Stimulated activated naive CD8-positive, alpha-beta T cell treated with anti-CD3 and anti-CD28 coated beads, Interleukin-15, Interleukin-2, amounts not matched to agents 100 ng/mL and 50 ng/mL, for 24 hours (primary cell): ENCODE results near the gene ENG.

Source experiments
- H3K27ac Mint-ChIP-seq: one replicate; pipeline ENCODE4 v1.8.0; 2021; ENCODE audit warnings: mild to moderate bottlenecking, mixed read lengths
- H3K27me3 Mint-ChIP-seq: one replicate; pipeline ENCODE4 v1.8.0; 2021; ENCODE audit warnings: mixed read lengths
- H3K36me3 Mint-ChIP-seq: one replicate; pipeline ENCODE4 v1.8.0; 2021; ENCODE audit warnings: low read depth, mixed read lengths
- H3K4me1 Mint-ChIP-seq: one replicate; pipeline ENCODE4 v1.8.0; 2021; ENCODE audit warnings: low read depth, mixed read lengths
- H3K4me3 Mint-ChIP-seq: one replicate; pipeline ENCODE4 v1.8.0; 2021; ENCODE audit warnings: mild to moderate bottlenecking, mixed read lengths
- H3K9me3 Mint-ChIP-seq: one replicate; pipeline ENCODE4 v1.8.0; 2021; ENCODE audit warnings: mixed read lengths

The ENG gene

DNA sequence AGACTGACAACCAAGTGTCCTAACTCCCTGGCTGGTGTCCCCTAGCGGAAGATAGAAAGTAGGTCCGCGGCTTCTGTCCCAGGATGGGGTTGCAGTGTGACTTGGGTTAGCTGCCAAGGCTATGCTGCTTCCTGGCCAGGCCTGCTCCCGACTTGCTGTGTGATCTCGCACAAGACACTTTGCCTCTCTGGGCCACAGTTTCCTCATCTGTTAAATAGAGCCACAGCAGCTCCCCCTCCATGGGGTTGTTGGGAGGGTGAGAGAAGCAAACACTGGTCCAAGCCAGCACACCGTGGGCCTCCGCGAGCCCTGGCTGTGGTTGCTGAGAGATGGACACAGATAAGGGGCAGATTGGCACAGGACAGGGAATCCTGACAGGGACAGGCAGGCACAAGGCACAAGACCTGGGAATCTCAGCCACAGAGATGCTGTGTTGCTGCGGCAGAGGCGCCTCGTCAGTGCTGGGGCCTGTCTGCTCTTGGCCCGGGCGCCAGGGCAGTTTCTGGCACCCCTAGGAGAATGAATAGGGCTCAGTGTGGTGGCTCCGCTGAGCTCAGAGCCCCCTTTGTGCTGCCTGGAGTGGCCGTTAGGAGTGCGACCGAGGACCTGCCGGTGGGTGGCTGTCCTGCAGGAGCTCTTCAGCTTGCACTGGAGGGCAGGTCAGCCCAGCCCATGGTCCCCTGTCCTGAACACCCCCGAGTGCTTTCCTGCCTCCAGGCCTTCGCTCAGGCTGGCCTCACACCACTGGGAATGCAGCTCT, 74.2 kb downstream of the ENG start:
- no peaks in the 10 kb centered on the region for H3K9me3 Mint-ChIP-seq
- H3K4me3 Mint-ChIP-seq = no peak overlapping the region
- no peaks in the 10 kb centered on the region for H3K27me3 Mint-ChIP-seq
- peaks cover 5% of the 10 kb centered on the region for H3K36me3 Mint-ChIP-seq
- peaks cover 83% of the 10 kb centered on the region for H3K4me1 Mint-ChIP-seq
- peak overlapping the region; percentile 99 for H3K27ac Mint-ChIP-seq

GRCh38 chr9:127779136-127779981, 75.1 kb downstream of the ENG start:
- Mint-ChIP-seq H3K36me3 (peaks cover 7% of the 10 kb centered on the region), H3K27me3 (no peaks in the 10 kb centered on the region), H3K27ac (peak overlapping the region; percentile 99), H3K9me3 (no peaks in the 10 kb centered on the region), H3K4me3 (peak overlapping the region; percentile 98), H3K4me1 (peaks cover 78% of the 10 kb centered on the region)

DNA sequence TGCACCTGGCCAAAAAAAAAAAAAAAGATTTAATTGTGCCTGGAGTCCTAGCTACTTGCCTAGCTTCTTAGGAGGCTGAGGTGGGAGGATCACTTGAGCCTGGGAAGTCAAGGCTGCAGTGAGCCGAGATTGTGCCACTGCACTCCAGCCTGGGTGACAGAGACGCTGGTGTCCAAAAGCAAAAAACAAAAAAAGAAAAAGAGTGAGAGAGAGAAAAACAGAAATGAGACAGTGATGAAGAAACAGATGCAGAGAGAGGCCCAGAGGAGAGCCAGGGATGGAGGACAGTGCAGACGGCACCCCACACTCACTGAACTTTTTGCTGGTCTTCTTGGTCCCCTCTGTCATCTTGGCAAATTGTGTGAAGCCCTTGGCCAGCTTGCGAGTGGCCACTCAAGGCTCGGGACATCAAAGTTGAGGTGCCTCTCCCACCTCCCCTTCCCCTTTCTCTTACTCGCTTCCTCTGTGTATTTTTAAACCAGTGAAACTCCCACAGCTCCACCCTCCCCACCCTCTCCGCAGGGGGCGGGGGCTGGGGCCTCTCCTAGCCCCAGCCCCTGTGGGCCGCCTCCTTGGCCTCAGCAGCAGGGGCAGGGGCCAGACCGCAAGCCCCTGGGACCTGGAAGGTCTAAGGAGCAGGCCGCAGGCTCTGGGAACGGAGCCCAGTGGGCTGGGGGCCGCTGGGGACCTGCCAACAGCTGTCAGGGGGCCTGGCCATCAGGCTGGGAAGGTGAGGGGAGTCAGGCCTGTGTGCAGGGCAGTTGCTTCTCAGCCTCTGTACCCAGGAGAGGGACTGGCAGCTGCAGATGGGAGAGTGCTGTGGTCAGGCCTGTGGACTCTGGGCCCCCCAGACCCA, 76.0 kb downstream of the ENG start, which contains the start of gene SH2D3C:
TSS of gene SH2D3C (minus strand) at position 387 of the 856 bp plus-strand sequence. CDS start at position 348, 39 bp downstream.
- Mint-ChIP-seq H3K4me1 (peaks cover 76% of the 10 kb centered on the region), H3K9me3 (no peaks in the 10 kb centered on the region), H3K36me3 (peaks cover 12% of the 10 kb centered on the region)

DNA sequence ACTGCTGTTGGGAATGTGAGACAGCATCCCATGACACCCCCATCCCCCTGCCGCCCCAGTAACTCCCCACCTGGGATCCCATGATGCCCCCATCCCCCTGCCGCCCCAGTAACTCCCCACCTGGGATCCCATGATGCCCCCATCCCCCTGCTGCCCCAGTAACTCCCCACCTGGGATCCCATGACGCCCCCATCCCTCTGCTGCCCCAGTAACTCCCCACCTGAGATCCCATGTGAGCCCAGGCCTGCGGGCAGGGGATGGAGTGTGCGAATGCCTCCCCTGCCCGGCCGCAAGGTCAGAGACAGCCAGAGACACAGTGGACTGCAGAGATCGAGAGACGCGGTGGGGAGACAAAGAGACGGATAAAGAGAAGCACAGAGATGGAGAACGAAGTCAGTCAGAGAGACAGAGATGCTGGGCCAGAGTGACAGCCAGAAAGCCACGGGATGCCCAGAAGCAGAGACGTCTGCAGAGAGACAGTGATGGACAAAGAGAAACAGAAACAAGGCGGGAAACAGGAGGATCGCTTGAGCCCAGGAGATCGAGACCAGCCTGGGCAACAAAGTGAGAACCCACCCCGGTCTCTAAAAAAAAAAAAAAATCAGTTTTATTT, 77.0 kb downstream of the ENG start:
- H3K36me3 Mint-ChIP-seq = peaks cover 12% of the 10 kb centered on the region
- peak overlapping the region; percentile 98 for H3K4me3 Mint-ChIP-seq
- peaks cover 69% of the 10 kb centered on the region for H3K4me1 Mint-ChIP-seq
- no peaks in the 10 kb centered on the region for H3K9me3 Mint-ChIP-seq
- peak overlapping the region; percentile 99 for H3K27ac Mint-ChIP-seq
- H3K27me3 Mint-ChIP-seq = no peaks in the 10 kb centered on the region

More for the DNA sequence above, 76.0 kb downstream of the ENG start, which contains the start of gene SH2D3C:
- no peaks in the 10 kb centered on the region for H3K27me3 Mint-ChIP-seq
- peak within 1 kb of the TSS; percentile 98 for H3K4me3 Mint-ChIP-seq
- peak within 1 kb of the TSS; percentile 99 for H3K27ac Mint-ChIP-seq

DNA sequence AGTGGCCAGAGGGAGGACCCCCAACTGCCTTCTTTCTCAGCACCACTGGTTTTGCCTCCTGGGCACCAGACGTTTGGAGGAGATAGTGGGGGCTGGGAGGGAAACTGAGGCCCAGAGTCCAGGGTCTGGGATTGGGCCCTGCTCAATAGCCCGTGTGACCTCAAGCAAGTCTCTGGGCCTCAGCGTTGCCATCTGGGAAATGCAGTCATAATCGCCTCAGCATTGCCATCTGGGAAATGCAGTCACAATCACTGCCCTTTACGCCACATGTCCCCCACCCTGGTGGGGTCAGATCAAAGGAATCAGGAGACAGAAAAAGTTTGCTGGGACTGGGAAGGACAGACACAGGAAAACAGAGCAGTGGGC, 77.6 kb downstream of the ENG start:
- no peaks in the 10 kb centered on the region for H3K27me3 Mint-ChIP-seq
- H3K9me3 Mint-ChIP-seq = no peaks in the 10 kb centered on the region
- peaks cover 12% of the 10 kb centered on the region for H3K36me3 Mint-ChIP-seq
- peak overlapping the region; percentile 99 for H3K27ac Mint-ChIP-seq
- peak overlapping the region; percentile 98 for H3K4me3 Mint-ChIP-seq
- peaks cover 65% of the 10 kb centered on the region for H3K4me1 Mint-ChIP-seq

DNA sequence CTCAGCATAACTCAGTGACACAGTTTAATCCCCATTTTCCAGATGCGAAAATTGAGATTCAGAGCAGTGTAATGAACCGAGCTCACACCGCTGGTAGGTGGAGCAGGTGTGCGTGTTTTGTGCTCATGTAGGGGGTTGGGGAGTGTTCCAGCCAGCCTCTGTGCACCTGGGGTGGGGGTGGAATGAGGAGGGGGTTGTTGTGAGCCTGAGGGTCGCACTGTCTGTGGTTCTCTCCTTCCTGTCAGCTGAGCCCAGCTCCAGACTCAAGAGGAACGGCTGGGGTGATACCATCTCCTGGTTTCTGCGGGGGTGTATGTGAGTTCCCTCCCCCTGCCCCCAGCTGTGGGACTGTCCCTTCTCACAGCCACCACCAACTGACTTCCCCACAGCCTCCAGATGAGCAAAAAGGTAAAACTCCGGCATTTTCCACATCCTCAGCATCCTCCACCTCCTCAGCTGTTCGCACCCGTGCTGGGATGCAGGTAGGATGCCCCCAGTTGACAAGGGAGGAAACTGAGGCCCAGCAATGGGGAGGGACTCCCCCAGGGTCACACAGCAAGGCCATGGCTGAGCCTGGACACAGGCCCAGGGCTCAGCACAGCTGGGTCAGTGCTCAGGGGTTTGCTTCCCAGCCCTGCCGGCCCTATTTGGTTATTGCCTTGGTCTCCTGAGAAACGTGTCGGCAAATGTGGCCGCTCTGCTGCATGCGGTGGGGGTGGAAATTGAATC, 78.1 kb downstream of the ENG start:
- peaks cover 63% of the 10 kb centered on the region for H3K4me1 Mint-ChIP-seq
- peak overlapping the region; percentile 98 for H3K4me3 Mint-ChIP-seq
- no peaks in the 10 kb centered on the region for H3K9me3 Mint-ChIP-seq
- peak overlapping the region; percentile 99 for H3K27ac Mint-ChIP-seq
- H3K36me3 Mint-ChIP-seq = peaks cover 12% of the 10 kb centered on the region
- H3K27me3 Mint-ChIP-seq = no peaks in the 10 kb centered on the region

- no peaks in the 10 kb centered on the region for H3K9me3 Mint-ChIP-seq
- peaks cover 65% of the 10 kb centered on the region for H3K4me1 Mint-ChIP-seq
- no peaks in the 10 kb centered on the region for H3K27me3 Mint-ChIP-seq
- H3K4me3 Mint-ChIP-seq = no peak overlapping the region
- peak overlapping the region; percentile 40 for H3K27ac Mint-ChIP-seq
- H3K36me3 Mint-ChIP-seq = peaks cover 14% of the 10 kb centered on the region
Measured at GRCh38 chr9:127773981-127774380, 80.5 kb downstream of the ENG start.

DNA sequence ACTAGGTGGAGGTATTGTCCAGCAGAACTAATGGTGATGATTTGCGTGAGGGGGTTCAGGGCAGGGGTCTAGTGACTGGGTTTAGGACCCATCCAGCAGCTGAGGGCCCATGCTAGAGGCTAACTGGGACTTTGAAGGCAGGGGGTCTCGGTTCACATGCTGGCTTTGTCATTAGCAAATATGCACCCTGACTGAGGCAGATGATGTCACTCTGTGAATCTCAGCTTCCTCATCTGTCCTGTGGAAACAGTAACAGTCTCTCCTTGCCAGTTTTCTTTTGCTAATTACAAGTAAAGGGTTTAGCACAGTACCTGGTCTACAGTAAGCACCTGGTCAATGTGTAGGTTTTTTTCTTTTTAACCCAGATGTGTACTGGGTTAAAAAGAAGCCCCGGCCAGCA, 81.2 kb downstream of the ENG start:
- Mint-ChIP-seq H3K36me3 (peaks cover 17% of the 10 kb centered on the region), H3K4me1 (peaks cover 65% of the 10 kb centered on the region), H3K4me3 (no peak overlapping the region), H3K27me3 (no peaks in the 10 kb centered on the region), H3K27ac (no peak overlapping the region), H3K9me3 (no peaks in the 10 kb centered on the region)

GRCh38 chr9:127772603-127773002, 81.9 kb downstream of the ENG start:
- Mint-ChIP-seq H3K27ac (no peak overlapping the region), H3K9me3 (no peaks in the 10 kb centered on the region), H3K27me3 (no peaks in the 10 kb centered on the region), H3K4me1 (peaks cover 67% of the 10 kb centered on the region), H3K4me3 (no peak overlapping the region), H3K36me3 (peaks cover 16% of the 10 kb centered on the region)

DNA sequence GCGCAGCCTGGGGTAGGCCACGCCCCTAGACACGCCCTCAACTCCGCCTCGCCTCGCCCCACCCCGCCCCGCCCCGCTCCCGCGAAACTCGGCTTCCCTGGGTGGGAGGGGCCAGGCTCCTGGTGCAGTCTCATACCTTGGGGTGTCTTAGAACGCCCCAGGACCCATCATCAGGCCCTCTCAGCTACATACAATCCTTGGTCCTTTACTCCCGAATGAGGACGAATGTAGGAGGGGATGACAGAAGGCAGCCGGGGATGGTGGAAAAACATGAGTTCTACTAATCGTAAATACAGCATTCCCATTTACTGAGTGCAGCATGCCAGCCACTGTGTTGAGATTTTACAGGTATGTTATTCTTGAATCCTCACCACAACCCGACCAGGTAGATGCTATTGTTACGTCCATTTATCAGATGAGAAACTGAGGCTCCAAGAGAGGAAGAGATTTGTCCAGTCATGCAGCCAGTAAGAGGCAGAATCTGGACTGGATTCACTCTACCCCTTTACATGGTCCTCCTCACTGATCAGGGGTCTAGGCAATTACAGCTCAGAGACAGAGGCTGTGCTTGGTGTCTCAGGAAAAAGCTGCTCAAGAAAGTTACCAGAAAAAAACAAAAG, 82.8 kb downstream of the ENG start:
- peaks cover 69% of the 10 kb centered on the region for H3K4me1 Mint-ChIP-seq
- peaks cover 22% of the 10 kb centered on the region for H3K36me3 Mint-ChIP-seq
- H3K27me3 Mint-ChIP-seq = no peaks in the 10 kb centered on the region
- peak overlapping the region; percentile 84 for H3K4me3 Mint-ChIP-seq
- peak overlapping the region; percentile 81 for H3K27ac Mint-ChIP-seq
- H3K9me3 Mint-ChIP-seq = no peaks in the 10 kb centered on the region

- H3K4me1 Mint-ChIP-seq = peaks cover 68% of the 10 kb centered on the region
- peaks cover 27% of the 10 kb centered on the region for H3K36me3 Mint-ChIP-seq
- H3K27ac Mint-ChIP-seq = peak overlapping the region; percentile 81
- no peaks in the 10 kb centered on the region for H3K27me3 Mint-ChIP-seq
- H3K4me3 Mint-ChIP-seq = peak overlapping the region; percentile 84
- no peaks in the 10 kb centered on the region for H3K9me3 Mint-ChIP-seq
Measured at GRCh38 chr9:127770905-127771569, 83.4 kb downstream of the ENG start.

DNA sequence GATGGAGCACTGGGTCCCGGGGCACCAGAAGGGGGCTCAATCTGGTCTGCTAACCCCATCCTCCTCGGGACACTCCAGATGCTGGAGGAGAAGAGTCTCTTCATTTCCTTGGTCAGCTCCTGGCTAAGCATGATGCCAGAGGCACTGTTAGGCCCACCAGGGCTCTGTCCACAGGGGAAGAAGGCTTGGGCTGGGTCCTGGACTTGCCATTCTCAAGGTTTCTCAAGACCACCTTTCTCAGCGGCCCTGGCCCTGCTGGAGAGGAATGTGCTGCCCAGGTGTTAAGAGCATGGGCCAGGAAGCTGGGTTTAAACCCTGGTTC, 83.9 kb downstream of the ENG start:
- Mint-ChIP-seq H3K4me3 (peak overlapping the region; percentile 84), H3K27ac (peak overlapping the region; percentile 81), H3K27me3 (no peaks in the 10 kb centered on the region), H3K9me3 (no peaks in the 10 kb centered on the region), H3K4me1 (peaks cover 70% of the 10 kb centered on the region), H3K36me3 (peaks cover 32% of the 10 kb centered on the region)

DNA sequence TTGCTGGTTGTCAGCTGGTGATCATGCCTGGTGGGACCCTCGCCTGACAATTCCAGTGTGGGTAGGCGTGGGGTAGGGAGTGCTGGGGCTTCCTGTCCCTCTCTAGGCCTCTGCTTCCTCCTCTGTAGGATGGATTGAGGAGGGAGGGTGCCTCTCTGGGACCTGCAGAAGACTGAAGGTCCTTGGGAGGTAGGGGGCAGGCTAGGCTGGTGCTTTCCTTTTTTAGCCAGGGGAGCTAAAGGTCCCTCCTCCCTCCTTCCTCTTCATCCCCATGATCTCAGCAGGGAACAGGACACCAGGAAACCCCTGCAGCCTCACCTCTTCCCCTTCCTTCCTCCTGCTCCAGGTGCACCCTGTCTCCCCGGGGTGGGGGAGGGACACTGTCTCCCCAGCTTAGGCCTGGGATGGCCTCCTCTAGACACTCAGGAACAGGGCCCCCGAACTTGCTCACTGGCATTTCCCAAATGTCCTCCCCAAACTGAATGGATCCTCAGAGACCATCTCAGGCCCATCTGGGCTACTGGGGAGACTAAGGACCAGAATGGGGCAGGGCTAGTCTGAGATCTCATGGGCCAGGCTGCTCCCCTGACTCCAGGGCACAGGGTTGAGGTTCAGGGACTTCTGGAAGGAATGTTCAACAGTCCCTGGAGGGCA, 84.4 kb downstream of the ENG start:
- H3K36me3 Mint-ChIP-seq = peaks cover 37% of the 10 kb centered on the region
- peak overlapping the region; percentile 84 for H3K4me3 Mint-ChIP-seq
- peaks cover 75% of the 10 kb centered on the region for H3K4me1 Mint-ChIP-seq
- H3K9me3 Mint-ChIP-seq = no peaks in the 10 kb centered on the region
- H3K27ac Mint-ChIP-seq = peak overlapping the region; percentile 81
- H3K27me3 Mint-ChIP-seq = no peaks in the 10 kb centered on the region
